HG03066 (cell line): ENCODE data around the gene AGAP2.

Experiments used
- ATAC-seq: cut with Tn5 transposase; IDR thresholded peaks from one replicate; pipeline ENCODE4 v1.9.1; 2021; ENCODE audit warnings: low read depth; ENCODE audit not compliant: unreplicated experiment

The AGAP2 gene

DNA sequence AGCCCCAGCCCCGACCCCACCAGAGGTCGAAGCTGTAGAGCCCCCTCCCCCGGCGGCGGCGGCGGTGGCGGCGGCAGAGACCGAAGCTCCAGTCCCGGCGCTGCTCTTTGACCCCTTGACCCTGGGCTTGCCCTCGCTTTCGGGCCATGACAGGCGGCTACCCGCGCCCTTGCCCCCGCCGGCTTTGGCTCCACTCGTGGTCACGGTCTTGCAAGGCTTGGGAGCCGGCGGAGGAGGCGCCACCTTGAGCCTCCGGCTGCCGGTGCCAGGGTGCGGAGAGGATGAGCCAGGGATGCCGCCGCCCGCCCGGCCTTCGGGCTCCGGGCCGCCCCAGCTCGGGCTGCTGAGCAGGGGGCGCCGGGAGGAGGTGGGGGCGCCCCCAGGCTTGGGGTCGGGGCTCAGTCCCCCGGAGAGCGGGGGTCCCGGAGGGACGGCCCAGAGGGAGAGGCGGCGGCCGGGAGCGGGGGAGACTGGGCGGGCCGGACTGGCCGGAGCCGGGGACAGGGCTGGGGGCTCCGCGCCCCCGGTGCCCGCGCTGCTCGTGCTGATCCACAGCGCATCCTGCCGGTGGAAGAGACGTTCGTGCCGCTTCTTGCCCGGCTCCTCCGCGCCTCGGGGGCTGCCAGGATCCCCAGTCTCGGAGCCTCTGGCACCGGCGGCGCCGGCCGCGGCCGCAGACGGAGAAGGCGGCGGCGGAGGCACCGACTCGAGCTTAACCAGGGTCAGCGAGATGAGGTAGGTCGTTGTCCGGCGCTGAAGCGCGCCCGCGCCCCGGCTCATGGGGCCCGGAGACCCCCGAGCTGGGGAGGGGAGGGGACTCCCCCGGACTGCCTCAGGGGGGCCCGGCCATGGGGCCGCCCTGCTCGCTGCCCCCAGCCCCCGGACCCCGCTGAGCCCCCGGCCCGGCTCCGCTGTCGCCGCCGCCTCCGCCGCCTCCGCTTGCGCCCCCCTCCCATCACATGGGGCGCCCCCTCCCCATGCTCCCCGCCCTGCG is 778 bp downstream of the AGAP2 start:
- ATAC-seq = no peak

DNA sequence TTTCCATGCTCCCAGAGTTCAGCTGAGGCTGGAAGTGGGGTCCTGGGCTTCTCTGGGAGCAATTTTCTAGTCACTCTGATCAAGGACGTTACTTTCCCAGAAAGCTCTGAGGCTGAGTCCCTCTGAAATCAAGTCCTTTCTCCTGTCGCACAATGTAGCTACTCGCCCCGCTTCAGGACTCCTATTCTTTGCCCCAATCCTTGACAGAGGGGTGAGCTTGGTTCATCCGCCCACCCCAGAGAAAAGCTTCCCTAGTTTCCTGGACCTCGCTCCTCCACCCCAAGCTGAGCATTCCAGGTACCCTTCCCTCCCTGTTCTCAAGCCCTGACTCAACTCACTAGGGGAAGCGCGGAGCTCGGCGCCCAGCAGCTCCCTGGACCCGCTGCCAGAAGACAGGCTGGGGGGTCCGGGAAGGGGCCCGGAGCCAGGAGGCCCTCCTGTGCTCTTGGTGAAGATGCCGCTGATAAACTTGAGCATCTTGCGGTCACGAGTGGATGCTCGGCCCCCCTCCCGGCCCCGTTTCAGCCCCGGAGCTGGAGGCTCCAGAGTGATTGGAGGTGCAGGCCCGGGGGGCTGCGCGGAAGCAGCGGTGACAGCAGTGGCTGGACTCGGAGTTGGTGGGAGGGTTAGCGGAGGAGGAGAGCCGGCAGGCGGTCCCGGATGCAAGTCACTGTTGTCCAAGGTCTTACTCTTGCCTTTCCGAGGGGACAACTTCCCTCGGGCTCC is 1.6 kb downstream of the AGAP2 start:
- ATAC-seq = no peak

DNA sequence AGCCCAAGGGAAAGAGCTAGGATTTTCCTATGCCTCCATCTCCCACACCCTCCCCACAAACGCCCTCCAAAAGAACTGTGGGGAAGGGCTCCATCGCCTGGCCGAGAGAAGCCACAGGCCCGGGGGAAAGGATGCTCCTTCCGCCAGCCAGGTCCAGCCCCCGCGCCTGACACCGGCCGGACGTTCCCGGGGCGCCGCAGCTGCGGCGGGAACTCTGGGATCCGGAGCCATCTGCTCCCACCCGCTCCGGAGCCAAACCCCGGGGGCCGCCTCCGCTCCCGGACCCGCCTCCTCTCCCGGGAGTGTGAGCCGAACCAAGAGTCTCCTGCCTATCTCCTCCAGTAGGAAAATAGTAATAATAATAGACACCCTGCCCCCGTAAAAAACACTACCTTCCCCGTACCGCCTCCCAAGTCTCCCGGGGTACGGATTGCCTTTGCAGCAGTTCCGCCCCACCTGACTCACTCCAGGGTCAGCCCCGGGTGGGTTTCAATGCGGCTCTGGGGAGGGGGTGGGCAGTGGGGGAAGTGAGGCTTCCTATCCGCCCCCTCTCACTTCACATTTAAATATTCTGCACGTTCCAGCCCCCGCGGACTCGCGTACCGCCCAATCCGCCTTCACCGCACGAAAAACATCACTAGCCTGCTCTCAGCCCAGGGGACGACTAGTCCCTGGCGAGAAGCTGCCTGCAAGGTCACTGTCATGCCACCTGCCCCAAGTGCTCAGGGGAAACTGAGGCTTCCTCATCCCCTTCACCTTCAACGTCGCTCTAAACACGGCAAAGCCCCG is 2.4 kb downstream of the AGAP2 start:
- no peak for ATAC-seq

DNA sequence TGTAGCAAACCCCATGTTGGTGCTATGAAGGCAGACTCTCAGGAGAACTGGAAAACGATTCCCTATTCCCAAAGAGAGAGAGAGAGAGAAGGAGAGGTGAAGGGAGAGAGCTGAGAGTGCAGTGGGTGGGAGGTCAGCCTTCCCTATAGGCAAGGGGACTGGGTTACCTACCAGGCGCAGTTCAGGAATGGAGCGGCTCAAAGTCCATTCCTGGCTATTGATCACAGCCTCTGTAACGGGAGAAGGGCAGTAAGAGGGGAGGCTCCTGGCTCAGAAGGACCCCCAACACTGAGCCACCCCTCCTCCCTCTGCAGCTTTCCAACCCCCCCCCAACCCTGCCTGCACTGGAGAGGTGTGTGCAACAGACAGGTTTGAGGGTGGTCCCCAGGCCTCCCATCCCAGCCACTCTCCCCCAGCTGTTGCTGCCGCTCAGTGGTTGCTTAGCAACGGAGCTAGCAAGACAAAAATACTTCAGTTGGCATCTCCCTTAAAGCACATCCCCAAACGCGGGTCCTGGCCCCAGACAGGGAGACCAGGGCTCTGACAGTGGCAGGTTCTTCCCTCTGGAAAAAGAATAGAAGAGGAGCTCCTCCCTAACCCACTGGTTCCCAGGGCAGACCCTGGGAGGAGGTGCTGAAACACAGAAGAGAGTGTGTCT is 3.2 kb downstream of the AGAP2 start:
- no peak for ATAC-seq

DNA sequence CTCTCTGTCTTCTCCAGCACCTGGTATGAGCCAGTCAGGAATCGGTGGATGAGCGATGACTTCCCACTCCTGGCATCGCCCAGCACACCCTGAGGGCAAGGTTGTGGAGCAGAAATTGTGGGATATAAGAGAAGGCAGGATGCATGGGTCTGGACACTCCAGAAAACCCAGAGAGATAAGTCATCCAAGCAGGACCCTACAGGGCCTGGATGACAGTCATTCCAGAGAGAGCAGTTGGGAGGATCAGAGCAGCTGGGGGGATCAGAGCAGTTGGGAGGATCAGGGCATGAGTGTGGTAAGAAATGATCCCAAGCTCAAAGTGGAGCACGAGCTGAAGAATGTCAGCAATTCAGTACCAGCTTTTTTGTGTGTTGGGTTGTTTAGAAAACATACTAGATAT is 4.0 kb downstream of the AGAP2 start:
- no peak for ATAC-seq

DNA sequence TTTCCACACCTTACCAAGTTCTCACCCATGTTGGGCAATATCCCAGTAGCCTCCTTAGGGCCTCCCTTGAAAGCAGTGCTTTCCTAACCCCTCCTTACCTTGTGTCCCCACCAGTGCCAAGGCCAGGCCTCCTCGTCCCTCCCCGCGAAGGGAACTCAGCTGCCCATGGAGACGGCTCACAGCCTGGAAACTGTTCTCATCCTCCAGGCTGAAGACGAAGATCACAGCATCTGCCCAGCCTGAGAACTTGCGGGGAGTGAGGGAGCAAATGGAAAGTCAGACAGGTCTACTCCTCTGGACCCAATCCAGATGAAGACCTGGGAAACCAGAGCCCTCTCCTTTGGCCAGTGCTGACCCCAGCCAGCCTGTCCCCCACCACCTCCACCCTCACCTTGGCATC is 4.6 kb downstream of the AGAP2 start:
- ATAC-seq = no peak

DNA sequence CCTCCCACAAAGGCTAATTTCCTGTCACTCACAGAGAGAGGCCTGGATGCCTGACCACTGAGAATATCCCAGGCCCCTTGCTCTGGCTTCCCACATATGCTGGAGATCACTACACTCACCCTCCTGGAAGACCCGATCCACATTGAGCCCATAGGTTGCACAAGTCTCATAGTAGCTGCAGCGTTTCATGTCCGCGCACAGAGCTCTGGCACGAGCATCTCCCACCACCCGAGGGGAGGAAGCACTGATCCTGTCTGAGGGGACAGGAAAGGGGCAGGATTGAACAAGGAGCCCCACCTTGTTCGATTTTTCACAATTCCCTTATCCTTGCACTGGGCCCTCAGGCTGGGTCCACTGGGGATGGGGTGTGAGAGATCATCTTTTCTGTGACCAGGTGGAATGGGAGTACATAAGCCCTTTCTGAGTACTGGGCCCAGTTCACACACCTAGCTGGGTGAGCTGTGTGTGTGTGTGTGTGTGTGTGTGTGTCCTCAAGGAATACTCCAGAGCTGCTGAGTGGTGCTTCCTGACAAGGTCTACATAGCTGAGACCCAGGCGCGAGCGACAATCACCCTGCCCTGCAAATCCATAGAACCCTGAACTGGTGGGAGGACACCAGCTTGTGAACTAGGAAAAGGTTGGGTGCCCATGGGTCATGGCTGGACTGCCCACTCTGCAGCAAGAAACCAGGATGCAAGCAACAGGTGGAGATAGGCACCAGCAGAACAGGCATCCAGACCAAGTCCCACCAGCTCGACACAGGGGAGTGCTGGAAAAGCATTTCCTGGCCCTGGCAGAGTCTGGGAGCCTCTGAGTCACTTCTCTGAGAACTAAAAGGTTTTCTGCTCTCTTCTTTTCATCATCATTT is 5.6 kb downstream of the AGAP2 start:
- no peak for ATAC-seq

DNA sequence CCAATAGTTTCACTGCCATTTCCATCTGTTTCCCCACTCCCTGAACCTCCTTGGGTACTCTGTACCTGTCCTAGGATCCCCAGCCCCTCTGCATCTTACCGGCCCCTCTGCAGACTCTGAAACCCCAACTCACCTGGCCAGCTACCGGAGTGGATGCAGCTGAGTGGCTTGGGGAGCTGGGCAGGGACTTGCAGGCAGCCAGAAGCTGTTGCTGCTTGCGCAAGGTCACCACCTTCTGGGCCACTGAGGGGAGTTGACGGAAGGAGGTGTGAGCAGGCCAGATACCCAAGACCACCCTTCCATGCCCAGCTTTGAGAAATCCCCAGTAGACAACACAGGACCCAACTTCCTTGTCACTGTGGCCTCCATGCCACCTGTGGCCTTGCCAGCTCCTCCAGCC is 6.3 kb downstream of the AGAP2 start:
- ATAC-seq = no peak

DNA sequence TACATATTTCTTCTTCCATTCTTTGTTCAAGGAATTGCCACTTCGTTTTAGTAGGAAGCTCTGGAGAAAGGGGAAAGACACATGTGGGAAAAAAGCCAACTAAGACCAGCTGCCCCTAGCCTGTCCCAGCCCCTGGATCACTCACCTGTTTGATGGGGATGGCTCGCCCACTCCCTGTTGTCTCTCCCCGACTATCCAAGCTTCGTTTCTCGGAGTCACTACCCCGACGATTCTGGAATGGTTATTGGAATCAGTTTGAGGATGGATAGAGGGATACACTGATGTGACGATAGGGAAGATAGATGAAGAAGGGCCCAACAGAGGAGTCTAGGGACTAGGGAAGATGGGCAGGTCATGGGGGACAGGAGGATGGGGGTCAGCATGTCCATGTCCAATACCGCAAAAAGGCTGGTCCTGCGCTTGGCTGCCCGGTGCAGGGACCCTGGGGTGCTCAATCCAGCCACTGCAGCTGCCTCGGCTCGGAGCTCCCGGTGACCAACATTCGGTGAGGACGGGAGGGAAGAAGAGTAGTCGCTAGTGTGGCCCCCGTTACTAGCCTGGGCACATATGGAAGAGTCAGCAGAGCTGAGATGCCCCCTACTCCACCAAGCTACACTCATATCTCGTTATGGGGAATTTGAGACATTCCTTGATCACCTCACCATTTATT is 7.0 kb downstream of the AGAP2 start:
- ATAC-seq = no peak

DNA sequence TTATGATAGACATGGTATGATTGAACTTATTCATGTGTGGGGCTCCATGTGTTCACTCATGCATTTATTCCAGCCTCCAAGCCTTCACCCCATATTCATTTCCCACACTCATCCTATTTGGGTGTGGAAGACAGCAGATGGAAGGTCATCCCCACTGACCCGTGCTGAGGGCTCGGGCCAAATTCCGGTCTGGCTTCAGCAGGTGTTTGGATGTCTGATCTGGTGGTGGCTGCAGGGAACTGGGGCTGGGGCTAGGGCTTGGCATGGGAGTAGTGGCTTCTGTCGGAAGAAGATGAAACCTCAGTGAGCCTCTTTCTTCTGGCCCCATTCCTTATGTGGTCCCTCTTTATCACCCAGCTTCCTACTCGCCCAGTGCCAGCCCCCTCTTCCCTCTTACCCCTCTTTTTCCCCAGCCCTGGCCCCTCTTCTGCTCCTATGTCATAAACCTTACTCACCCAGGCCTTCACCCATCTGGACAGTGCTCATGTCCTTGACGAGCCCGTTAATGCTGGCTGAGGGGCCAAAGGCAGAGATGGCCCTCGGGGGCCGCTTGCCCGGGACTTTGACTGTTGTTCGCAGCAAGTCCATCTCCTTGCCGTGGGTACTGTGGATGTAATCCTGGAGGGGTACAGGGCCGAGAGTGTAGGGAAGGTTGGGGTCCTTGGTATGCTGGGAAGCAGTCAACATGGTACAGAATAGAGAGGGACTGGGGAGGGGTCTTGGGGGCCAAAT is 8.0 kb downstream of the AGAP2 start:
- ATAC-seq = no peak

DNA sequence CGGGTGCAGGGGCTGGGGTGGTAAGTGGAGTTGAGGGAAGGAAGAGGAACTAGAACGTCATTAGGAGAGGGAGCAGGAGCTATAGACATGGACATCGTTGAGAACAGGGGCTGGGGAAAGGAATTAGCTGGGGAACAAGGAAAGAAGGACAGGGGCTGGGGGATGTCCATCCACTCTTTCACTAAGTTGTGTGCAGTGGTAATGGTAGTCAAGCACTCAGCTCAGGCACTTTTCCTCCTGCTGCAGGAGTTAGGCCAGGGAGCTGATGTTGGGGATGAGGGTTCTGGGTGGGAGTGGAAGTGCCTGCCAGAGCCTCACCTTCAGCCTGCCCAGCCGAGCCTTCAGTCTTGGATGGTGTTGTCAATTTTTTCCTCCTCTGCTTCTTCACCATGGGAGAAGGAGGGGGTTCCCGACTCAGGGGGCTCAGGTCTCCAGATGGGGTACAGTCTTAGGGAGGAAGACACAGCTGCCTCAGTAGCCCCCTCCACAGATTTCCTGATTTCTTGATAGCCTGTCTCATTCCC is 9.2 kb downstream of the AGAP2 start:
- no peak for ATAC-seq

DNA sequence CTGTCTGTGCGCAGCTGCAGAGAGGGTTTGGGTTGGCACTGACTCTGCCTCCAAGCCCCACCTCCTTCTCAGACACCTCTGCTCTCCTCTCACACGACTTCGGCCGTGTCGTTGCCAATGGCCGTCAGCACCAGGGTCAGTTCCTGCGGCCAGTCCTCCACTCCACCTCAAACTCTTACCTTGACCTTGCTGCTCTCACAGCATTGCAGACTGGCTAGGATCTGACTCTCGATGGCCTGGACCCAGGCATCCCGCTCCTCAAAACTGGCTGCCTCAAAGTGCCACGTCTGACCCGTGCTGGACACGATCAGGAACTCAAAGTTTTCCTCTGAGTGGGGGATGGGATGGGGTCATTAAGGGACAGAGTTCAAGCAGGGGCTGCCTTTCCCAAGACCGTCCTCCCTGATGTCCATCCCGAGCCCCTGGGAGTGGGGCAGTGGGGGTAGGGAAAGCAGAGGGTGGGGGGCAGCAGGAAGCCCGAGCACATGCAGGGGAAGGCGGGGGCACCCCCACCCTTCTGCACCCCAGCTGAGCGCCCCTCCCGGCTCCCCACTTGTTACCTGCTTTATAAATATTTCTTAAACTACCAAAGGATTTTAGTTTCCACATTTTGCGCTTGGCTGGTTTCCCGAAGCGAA is 10.7 kb downstream of the AGAP2 start:
- no peak for ATAC-seq

DNA sequence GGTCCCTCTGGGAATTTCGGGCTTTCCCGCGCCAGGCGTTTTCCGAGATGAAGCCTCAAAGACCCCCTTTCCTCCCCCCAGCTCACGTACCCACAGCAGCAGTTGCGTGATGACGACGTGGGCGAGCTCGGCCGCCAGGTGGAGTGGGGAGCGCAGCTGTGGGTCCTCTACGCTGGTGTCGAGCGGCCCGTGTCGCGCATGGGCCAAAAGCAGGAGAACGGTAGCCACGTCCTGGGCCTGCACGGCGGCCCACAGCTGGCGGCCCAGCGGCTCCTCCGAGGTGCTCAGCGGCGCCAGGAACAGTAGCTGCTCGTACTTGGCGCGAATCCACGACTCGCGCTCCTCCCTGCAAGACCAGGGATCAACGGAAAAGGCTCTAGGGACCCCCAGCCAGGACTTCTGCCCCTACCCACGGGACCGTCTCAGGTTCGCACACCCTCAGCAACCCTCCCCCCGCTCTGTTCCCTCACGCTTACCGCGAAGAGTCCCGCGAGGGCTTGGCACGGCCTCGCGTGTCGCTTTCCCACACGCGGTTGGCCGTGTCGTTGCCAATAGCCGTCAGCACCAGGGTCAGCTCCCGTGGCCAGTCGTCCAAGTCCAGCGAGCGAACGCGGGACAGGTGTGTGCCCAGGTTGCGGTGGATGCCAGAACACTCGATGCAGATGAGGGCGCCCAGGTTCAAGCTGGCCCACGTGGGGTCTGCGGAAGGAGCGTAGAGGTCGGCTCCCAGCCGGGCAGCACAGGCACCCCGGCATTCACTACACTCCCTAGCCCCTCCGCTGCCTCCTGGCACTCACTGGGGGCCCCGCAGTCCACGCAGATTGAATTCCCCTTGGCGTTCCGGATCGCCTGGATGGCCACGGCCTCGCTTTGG is 11.4 kb downstream of the AGAP2 start:
- ATAC-seq = no peak

DNA sequence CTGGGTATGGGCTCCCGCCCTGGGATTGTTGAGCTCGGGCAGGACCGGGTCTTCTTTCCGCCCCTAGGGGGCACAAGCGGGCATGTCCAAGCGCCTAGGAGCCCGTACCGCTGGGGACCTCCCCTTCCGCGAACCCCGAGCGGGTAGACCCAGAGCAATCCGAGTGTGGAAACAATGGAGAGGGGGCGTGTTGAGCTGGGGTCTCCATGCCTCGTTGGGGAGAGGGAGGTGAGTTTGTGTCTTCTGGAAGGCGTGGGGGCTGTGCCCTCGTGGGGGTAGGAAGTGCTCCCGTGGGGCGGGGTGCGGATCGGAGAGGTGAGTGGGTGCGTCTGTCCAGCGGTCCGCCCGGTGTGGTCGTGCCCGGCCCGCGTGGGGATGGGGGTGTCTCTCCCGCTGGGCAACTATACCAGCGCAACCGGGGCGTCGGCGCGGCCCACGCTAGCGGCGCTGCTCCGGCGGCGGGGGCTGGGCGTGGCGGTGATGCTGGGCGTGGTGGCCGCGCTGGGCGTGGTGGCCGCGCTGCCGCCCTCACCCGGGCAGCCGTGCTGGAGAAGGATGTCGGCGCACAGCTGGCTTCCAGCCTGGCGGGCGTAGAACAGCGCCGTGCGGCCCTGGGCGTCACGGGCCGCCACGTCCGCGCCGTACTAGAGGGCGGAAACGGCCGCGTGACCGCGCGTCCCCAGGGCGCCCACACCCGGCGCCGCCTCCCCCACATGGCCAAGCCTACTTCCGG is 12.2 kb downstream of the AGAP2 start:
- no peak for ATAC-seq

DNA sequence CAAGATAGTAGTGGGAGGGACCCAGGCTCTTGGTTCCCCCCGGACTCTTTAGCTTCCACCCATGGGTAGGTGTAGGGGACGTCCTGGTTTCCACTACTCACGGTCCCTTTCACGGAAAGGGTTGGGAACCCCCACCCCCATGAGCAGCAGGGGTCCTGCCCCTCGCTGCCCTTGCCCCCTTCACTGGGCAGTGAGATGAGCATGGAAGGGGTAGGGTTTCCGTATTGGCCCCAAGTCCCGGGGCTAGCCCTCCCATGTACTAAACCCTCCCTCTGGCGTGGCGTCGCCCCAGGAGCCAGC is 12.7 kb downstream of the AGAP2 start:
- ATAC-seq = no peak
